Measurements from ENCODE around the gene FAM199X.

FAM199X gene

DNA sequence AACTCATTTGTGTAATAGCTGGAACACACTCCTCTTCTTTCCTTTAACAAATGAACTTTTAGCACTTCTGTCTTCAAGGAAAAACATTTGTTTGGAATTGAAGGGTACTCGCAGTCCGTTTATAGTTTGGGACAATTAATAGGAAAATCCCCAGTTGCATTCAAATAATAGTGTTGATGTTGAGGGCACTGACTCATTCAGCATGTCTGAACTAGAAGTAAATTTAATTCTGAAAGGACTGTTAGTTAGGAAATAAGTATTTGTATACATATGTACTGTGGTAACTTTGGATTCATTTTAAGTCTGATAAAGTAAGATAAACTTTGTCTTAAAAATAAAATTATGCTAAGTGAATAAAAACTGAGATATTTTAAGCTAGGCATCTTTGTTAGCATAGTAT, 27.2 kb downstream of the FAM199X start:
- H3K4me1 ChIP-seq (ENCODE audit: insufficient read depth, low read length, poor library complexity, severe bottlenecking): no peaks in the 10 kb centered on the region
- H3K36me3 ChIP-seq (ENCODE audit: insufficient read depth, low read length): peaks cover 31% of the 10 kb centered on the region; the same call in 1 of the 2 replicates
- H3K9me2 ChIP-seq (replicated peaks; ENCODE audit: low read depth, low read length): no peaks in the 10 kb centered on the region
- no peak overlapping the region for H3K9ac ChIP-seq (ENCODE audit: low read depth, low read length, poor library complexity, severe bottlenecking)
- no peaks in the 10 kb centered on the region for H3K79me2 ChIP-seq (ENCODE audit: insufficient read depth, low read length)
- H2AFZ ChIP-seq (ENCODE audit: low read length): no peak overlapping the region
- no peaks in the 10 kb centered on the region for H3F3A ChIP-seq (ENCODE audit: low read depth)
- H3K4me2 ChIP-seq (ENCODE audit: low read depth, low read length, poor library complexity, severe bottlenecking): no peak overlapping the region
- H3K27me3 ChIP-seq (ENCODE audit: insufficient read depth, low read length, poor library complexity, severe bottlenecking): no peaks in the 10 kb centered on the region
- no peaks in the 10 kb centered on the region for H4K20me1 ChIP-seq (ENCODE audit: insufficient read depth, low read length, poor library complexity, severe bottlenecking)
- no peaks in the 10 kb centered on the region for H3K9me3 ChIP-seq (ENCODE audit: insufficient read depth, low read depth, low read length)
- TF ChIP-seq CTCF (conservative IDR thresholded peaks at IDR 0.05; ENCODE audit: low read length) (no peak), EZH2phosphoT487 (IDR thresholded peaks at IDR 0.05; ENCODE audit: borderline replicate concordance) (no peak)
- H3K4me3 ChIP-seq (ENCODE audit: low read length, poor library complexity, severe bottlenecking): no peak overlapping the region

GRCh38 chrX:104195013-104195412, 28.8 kb downstream of the FAM199X start:
- no peaks in the 10 kb centered on the region for H3F3A ChIP-seq (ENCODE audit: low read depth)
- H3K4me2 ChIP-seq (ENCODE audit: low read depth, low read length, poor library complexity, severe bottlenecking): no peak overlapping the region
- H3K79me2 ChIP-seq (ENCODE audit: insufficient read depth, low read length): no peaks in the 10 kb centered on the region
- H3K27me3 ChIP-seq (ENCODE audit: insufficient read depth, low read length, poor library complexity, severe bottlenecking): no peaks in the 10 kb centered on the region
- no peaks in the 10 kb centered on the region for H3K9me2 ChIP-seq (replicated peaks; ENCODE audit: low read depth, low read length)
- no peak overlapping the region for H3K4me3 ChIP-seq (ENCODE audit: low read length, poor library complexity, severe bottlenecking)
- peaks cover 17% of the 10 kb centered on the region; the same call in 1 of the 2 replicates for H3K36me3 ChIP-seq (ENCODE audit: insufficient read depth, low read length)
- no peaks in the 10 kb centered on the region for H4K20me1 ChIP-seq (ENCODE audit: insufficient read depth, low read length, poor library complexity, severe bottlenecking)
- no peaks in the 10 kb centered on the region for H3K4me1 ChIP-seq (ENCODE audit: insufficient read depth, low read length, poor library complexity, severe bottlenecking)
- TF ChIP-seq EZH2phosphoT487 (IDR thresholded peaks at IDR 0.05; ENCODE audit: borderline replicate concordance) (no peak), CTCF (conservative IDR thresholded peaks at IDR 0.05; ENCODE audit: low read length) (no peak)
- no peaks in the 10 kb centered on the region for H3K9me3 ChIP-seq (ENCODE audit: insufficient read depth, low read depth, low read length)
- no peak overlapping the region for H3K9ac ChIP-seq (ENCODE audit: low read depth, low read length, poor library complexity, severe bottlenecking)
- no peak overlapping the region for H2AFZ ChIP-seq (ENCODE audit: low read length)

- Histone ChIP-seq H3K4me1 (ENCODE audit: insufficient read depth, low read length, poor library complexity, severe bottlenecking) (no peaks in the 10 kb centered on the region), H3K79me2 (ENCODE audit: insufficient read depth, low read length) (no peaks in the 10 kb centered on the region), H3K36me3 (ENCODE audit: insufficient read depth, low read length) (peaks cover 11% of the 10 kb centered on the region; the same call in 1 of the 2 replicates), H3K4me2 (ENCODE audit: low read depth, low read length, poor library complexity, severe bottlenecking) (no peak overlapping the region), H3F3A (ENCODE audit: low read depth) (no peaks in the 10 kb centered on the region), H3K9me2 (replicated peaks; ENCODE audit: low read depth, low read length) (no peaks in the 10 kb centered on the region), H2AFZ (ENCODE audit: low read length) (no peak overlapping the region), H4K20me1 (ENCODE audit: insufficient read depth, low read length, poor library complexity, severe bottlenecking) (no peaks in the 10 kb centered on the region), H3K27me3 (ENCODE audit: insufficient read depth, low read length, poor library complexity, severe bottlenecking) (no peaks in the 10 kb centered on the region), H3K9me3 (ENCODE audit: insufficient read depth, low read depth, low read length) (no peaks in the 10 kb centered on the region), H3K4me3 (ENCODE audit: low read length, poor library complexity, severe bottlenecking) (no peak overlapping the region), H3K9ac (ENCODE audit: low read depth, low read length, poor library complexity, severe bottlenecking) (no peak overlapping the region)
- TF ChIP-seq CTCF (conservative IDR thresholded peaks at IDR 0.05; ENCODE audit: low read length) (peak; percentile 68), EZH2phosphoT487 (IDR thresholded peaks at IDR 0.05; ENCODE audit: borderline replicate concordance) (no peak)
Observed at GRCh38 chrX:104195489-104196084, 29.3 kb downstream of the FAM199X start.
